GM19193 (cell line): ENCODE measurements around the gene ASTN1.

ENCODE experiments used
- POLR2A ChIP-seq: IDR thresholded peaks from 4 replicates; pipeline ENCODE4 v1.6.1; 2011; ENCODE audit not compliant: insufficient read depth, insufficient read length; ENCODE audit errors: extremely low read depth

The ASTN1 gene

DNA sequence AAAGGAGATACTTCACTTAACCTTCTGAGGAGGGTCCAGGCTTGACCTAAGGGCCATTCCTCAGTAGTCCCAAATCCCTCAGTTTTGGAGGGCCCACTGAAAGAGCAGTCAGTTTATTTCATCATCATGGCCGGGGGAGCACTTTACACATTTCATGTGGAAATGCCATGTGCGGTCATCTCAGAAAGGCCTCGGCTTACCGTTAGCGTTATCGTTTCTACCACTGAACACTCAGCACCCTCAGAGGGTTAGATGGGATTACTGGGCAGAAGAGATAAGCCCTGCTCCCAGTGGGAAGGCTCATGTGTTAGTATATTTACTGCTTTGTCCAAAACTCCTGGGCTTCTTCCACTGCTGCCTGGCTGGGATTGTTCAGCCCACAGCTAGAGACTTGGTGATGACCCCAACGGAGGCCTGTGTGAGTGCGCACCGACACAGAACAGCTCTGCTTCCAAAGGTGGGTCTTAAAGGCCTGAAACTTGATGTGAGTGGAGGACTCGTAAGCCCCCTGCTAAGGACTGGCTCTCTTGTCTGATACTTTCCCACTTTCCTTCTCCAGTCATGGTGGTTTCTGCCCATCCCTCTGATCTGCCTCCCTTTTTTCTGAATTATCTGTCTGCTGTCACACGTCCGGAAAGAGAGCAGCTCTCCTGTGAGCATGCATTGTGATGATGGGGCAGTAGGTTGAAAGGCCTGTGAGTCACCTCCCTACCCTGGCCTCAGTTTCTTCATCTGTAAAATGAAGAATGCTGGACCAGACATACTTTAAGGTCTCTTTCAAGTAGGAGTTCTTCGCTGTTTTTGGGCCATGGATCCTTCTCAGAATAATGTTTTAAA is 284.5 kb downstream of the ASTN1 start:
- no peak for TF ChIP-seq POLR2A

DNA sequence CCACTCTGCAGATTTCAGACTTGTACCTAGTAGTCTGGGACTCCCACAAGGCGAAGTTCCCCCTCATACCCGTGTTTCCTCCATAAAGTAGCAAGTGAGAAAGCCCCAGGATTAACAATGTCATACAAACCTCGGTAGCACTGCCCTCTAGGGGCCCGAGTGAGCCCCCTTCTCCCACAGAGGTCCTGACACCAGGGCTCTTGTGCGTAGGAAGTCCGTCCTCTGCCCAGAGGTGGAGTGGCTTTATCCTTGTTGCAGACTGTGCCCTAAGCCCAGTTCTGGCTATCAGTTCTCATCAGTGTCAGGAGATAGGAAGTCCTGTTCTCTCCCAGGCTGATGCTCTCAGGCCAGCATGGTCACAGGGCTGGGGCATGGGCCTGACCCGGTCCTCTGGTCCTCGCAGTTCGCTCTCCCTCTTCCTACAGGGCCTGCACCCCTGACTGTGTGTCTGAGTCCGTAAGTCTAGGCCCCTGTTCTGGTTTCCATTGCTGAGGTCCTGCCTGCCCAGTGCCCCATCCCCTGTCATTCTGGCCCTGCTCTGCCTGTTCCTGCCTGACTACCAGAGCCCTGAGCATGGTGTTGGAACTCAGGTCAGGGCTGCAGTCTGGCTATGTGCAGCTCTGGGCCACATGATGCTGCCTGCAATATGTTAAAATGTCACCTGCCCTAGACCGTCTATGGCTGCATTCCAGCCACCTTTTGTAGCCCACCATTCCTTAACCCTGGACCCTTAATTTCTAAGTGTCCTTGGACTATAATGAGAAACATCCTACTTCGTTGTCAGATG is 285.6 kb downstream of the ASTN1 start:
- no peak for TF ChIP-seq POLR2A

DNA sequence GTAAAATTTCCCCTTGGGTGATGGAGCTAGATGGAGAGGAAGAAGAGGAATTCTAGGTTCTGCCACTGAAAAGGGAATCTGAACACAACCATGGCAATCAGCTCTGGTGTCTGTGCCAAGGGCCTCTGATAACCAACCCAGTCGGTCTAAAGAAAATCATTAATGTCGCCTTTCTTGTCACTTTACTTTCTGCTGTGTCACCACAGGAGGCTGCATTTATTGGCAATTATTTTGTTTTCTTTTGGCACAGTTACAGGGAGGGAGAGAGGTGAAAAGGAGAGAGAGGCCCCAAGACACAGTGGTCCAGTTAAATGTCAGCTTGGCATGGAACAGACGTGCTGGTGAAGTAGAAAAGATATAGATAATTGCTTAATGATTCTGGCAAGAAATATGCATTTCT is 287.0 kb downstream of the ASTN1 start:
- TF ChIP-seq POLR2A, result no peak

DNA sequence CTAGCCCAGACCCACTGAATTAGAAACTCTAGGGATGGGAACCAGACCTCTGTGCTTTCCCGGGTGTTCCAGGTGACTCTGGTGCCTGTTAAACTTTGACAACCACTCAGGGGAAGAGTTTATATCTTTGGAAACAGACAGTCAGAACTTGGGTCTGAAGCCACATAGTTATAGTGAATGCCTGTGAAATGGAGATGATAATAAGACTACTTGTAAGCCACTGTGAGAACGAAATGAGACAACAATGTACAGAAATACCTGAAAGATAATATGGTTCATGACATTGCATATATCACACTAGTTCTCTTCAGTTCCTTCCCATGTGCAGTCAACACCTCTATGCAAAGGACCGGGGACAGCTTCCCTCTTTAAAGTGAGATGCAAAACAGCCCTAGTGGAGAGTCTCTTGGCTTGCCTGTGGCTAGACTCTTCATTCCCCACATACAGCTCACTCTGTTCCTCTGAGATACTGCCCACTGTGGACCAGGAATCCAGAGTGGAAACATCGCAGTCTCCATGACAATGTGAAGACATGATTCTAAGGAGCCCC is 287.5 kb downstream of the ASTN1 start:
- TF ChIP-seq POLR2A, result no peak

DNA sequence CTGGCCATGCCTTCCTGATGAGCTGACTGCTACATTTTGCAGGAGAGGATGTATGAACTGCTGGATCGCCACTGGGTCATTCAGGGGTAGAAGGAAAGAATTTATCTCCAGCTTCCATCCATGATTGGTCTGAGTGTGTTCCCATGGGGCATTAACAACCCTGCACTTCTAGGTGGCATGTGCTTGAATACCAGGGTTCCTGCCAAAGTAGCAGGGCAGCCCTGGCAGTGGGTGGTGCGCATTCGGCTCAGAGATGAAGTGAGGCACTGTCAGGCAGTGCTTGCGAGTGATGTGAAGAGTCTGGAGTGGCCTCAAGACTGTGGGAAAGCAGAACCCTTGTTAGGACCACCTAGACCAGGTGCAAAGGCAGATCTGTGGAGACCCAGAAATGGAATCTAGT is 294.9 kb downstream of the ASTN1 start:
- no peak for TF ChIP-seq POLR2A

DNA sequence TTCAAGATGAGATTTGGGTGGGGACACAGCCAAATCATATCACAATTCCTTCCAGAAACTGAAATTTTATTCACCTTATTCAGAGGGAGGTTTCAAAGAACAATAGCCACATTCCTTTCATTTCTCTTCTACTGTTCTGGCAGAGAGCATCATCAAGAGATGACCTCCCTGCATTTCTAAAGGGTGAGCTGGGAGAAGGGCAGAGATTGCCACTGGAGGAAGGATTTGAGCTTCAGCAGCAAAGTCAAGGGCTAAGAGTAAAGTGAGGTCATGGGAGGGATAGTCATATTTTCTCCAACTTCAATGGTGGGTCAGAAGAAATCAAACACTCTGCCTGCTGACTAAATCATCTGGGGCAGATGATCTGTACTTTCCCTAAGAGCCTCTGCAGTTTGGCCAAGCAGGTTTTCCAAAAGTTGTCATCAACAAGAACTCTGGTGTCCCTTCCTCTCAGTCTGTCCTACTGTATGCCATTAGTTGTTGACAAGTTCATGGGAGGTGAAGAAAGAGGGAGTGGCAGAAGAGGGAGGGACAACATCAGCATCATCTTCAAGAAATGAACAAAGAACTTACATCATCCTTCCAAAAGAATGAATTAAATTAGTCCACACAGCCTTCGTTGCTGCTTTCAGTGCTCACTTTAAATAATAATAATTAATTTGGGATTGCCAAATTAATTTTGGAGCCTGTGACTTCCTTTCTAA is 298.3 kb downstream of the ASTN1 start:
- TF ChIP-seq POLR2A, result no peak

DNA sequence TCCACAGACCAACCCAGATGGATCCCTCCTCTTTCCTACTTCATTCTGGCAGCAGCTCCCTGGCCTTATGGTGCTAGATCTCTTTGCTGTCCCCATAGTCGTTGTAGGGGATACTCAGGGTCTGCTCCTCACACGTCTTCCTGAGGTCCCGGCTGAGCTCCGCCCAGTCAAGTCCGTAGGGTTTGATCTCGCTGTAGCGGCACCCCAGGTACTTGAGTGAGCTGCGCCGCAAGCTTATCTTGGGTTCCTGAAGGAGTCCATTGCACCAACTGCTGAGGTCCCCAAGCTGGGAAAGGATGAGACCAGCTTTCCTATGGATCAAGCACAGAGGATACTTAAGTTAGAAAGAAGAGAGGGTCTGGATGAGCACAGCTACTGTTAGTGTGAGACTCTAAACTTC is 300.3 kb downstream of the ASTN1 start:
- no peak for TF ChIP-seq POLR2A

DNA sequence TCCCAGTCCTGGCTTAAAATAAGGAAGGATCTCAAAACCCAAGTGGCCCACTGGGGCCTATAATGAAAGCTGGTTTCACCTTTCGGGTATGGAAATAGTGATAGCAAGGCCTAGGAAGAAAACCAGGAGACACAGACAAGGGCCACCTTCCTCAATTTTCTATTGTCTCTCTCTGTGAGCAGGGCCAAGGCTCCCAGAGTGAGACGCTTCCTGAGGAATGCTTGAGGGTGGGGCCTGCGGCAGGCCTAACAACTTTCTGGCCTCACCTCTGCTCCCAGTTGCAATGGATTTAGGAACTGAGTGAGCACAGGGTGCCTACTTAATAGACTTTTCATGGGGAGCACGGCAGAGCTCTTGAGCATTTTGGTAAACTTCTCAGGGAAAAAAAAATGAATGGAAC is 300.9 kb downstream of the ASTN1 start:
- no peak for TF ChIP-seq POLR2A

DNA sequence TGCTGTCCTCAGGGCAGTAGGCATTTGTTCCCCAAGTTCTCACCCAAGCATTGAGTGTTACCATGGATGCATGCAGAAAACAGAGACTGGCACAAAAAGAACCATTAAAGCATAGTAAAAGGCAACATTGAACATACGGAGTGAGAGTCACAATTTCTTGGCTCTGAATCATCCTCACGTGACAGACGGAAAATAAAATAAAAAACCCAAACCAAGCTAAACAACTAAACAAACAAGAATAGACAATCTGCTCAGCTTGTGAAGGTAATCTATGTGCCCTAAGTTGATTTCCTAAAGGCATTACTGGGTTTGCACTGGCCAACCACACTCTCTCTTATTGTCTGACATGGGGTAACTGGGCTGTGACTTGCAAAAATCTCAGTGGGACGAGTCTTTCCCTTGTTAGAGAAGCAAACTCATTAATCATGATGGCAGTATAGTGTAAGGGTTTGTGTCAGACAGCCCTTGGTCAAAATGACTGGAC is 306.0 kb downstream of the ASTN1 start:
- TF ChIP-seq POLR2A, result no peak

DNA sequence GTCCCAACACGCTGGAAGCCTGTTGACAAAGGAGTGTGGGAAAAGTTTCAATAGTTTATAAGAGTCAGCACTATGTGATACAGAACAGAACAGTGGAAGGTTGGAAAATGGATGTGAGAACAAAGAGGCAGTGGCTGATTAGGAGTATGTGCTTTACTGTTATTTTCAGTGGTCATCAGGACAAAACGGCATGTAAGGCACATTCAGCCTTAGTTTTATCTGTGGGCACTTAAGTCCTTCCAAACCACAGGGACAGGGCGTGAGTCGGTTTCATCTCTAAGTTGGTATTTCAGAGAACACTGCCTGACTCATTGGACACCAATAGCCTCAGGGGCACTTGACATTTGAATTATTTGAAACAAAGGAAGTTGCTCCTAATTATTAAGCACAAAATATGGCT is 306.9 kb downstream of the ASTN1 start:
- TF ChIP-seq POLR2A, result no peak

DNA sequence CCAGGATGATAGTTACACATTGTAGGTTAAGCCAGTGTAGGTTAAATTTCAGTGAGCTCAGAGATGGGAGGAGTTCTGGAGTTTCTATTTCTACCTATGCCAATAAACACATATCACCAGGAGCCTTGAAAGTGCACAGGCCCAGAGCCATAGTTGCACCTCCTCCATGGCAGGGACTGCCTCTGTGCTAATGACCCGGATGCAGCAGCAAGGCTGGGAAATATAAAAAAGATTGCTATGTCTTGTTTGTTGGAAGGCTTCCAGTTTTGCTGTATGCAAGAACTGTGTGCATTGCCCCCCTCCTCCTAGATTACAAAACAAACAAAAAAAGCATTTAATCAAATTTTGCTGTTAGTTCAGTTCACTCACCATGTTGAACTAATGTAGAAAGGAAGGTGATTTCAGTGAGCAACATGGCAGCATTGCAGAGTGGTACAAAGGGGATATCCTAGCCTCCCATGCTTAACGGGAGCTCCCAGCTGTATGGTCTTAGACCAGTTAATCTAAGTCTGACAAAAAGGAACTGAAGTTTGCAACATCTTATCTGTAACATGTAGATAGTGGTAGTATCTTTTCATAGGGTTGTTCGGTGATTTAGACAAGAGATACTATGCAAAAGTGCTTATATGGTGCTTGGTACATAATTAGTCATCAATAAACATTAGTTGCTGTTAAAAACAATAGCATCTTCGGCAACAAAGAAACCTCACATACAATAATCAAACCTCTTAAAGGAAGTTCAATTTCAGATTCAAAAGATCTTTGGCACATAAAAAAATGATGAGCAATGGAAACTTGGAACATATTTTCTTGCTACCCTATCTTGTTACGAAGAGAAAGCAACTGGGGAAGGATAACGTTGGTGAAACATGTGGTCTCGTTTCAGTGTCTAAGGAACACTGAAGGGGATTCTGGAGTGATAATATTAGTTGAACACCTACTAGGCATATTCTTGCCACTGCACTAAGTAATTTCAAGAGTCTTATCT is 309.5 kb downstream of the ASTN1 start:
- TF ChIP-seq POLR2A, result no peak

DNA sequence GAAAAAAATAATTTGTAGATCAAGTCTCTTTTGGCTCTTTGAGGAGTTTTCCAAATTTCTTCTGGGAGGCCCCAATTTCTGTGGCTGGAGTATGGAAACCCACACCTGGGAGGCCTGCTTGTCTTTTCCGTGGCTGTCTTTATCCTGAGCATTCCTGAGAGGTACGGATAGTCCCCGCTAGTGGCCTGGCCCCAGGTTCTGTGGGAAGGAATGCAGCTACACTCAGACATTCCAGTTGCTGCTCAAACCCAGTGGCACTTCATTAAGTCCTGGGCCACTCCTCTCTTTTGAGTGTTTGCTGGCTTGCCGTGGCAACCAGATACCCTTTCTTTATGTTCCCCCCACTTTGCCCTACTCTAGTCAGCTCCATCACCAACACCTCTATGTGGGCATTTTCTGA is 310.4 kb downstream of the ASTN1 start:
- TF ChIP-seq POLR2A, result no peak

DNA sequence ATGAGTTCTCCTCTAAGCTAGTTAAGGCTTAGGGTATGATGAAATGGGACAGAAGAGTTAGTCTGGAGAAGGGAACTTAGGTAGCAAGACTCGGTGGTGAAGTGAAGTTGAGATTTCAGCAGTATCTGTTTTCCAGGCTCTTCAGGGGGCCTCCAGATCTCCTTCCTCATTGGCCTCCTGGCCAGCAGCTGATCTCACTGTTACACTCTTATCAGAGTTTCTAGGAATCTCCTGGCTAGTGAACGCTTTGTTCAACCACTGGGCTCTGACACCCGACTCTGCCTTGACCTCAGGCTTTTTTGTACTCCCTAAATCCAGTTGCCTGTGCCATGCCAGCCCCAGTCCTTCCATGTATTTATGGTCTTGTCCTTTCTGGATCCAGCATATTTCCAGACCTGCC is 311.0 kb downstream of the ASTN1 start:
- TF ChIP-seq POLR2A, result no peak

DNA sequence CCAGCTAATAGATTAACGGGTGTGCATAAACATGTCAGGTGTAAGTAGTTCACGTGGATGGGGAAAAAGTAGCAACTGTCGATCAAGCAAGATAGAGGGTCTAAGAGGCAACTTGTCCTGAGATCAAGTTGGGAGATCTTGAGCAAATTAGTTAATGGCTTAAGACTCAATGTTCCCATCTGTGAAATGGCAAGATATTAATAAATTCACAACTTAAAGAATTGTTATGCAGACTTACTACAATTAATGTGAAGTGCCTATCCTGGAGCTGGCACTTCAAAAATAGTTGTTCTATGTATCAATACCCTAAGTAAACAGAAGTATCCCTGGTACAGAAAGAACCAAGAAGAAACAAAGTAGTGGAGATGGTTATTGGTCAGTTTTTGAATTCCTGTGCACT is 312.4 kb downstream of the ASTN1 start:
- TF ChIP-seq POLR2A, result no peak
